HG02973 (cell line): ENCODE measurements around the gene MMP28.
"Not testable (repeated sequence)": the region's sequence is repeated elsewhere in the genome, so short reads cannot be mapped to it uniquely, and the experiment has no call there.

Experiments
- ATAC-seq: cut with Tn5 transposase; IDR thresholded peaks from one replicate; pipeline ENCODE4 v1.9.1; 2021; ENCODE audit warnings: moderate library complexity; ENCODE audit not compliant: unreplicated experiment

The MMP28 gene

DNA sequence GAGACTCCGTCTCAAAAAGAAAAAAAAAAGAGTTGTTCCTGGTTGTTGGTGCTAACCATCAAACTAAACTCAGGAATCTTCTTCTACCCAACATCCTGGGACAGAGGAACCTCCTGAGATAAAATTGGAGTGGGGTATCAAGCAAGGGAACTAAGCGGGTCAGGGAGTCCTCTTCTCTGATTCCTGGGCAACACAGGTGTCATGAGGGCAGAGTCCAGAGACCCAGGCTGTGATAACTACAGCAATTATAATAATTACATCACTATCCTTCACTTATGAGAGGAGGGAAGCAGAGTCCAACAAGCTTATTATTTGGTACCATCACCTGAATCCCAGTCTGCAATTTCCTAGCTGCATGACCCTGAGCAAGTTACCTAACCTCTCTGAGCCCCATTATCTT is 26.6 kb downstream of the MMP28 start:
- ATAC-seq, result no peak

DNA sequence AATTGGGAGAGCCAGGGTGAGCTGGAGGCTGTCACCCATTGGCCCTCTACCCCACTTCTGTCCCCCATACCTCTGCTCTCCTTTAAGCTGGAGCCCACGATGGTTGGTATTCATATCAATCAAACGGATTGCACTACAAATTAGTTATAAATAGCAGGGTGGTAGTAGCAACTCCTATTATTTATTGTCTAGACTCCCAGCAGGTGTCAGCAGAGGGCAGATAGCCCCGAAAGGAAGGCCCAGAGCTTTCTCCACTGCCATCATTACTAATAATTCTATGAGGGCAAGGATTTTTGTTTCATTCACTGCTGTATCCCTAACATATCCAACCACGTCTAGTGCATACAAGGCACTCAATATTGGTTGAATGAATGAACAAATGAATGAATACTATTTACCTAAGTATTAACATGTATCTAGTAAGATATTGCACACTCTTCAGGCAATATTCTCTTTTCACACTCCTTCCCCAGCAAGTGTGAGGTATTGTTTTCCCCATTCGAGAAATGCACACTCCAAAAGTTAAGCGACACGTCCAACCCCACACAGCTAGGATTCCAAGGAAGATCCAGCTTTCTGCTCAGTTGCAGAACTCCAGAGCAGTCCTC is 28.4 kb downstream of the MMP28 start:
- ATAC-seq, result no peak

DNA sequence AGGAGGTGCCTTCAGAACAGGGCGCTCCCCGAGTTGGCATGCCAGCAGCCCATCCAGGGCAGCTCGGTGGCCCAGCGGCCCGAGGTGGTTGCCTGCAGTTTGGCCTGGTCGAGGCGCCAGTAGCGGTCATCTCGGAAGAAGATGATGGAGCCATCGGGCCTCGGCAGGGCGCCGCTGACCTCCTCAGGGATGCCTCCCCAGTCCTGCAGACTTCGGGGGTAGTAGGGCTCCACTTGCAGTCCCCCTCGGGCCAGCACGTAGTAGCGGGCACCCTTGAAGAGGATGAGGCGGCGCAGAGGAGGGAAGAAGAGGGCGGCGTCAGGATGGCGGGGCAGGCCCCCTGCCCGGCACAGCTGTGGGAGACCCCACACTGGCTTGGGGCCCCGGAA is 29.0 kb downstream of the MMP28 start:
- ATAC-seq, result no peak

GRCh38 chr17:35765756-35766488 is 29.5 kb downstream of the MMP28 start:
- ATAC-seq, result no peak

GRCh38 chr17:35765086-35765710 is 30.2 kb downstream of the MMP28 start:
- no peak for ATAC-seq

- peak; percentile 80 for ATAC-seq
Measured at GRCh38 chr17:35764123-35764991, 31.1 kb downstream of the MMP28 start.

GRCh38 chr17:35763767-35764122 is 31.7 kb downstream of the MMP28 start:
- ATAC-seq, result no peak

DNA sequence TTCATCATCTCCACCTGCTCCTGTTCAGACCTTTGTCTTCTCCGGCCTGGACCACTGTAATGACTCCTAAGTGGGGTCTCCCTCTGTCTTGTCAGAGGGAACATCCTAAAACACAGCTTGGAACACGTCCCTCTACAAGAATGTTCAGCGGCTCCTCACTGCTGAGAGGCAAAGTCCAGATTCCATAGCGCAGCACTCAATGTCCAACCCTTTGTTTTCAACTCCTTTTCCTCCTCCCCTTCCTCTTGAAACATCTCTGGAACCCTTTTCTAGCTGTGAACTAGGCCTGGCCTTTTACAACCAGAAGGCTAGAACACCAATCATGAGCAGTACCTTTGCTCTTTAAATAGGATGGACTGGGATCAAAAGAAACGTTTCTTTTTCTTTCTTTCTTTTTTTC is 33.8 kb downstream of the MMP28 start:
- no peak for ATAC-seq

- ATAC-seq, result no peak
Measured at GRCh38 chr17:35760587-35760986, 34.9 kb downstream of the MMP28 start, which contains the start of gene C17orf50. C17orf50 (plus strand) TSS chr17:35760887; CDS start chr17:35760942, 55 bp downstream.

GRCh38 chr17:35757243-35757642 is 38.2 kb downstream of the MMP28 start:
- ATAC-seq, result no peak

DNA sequence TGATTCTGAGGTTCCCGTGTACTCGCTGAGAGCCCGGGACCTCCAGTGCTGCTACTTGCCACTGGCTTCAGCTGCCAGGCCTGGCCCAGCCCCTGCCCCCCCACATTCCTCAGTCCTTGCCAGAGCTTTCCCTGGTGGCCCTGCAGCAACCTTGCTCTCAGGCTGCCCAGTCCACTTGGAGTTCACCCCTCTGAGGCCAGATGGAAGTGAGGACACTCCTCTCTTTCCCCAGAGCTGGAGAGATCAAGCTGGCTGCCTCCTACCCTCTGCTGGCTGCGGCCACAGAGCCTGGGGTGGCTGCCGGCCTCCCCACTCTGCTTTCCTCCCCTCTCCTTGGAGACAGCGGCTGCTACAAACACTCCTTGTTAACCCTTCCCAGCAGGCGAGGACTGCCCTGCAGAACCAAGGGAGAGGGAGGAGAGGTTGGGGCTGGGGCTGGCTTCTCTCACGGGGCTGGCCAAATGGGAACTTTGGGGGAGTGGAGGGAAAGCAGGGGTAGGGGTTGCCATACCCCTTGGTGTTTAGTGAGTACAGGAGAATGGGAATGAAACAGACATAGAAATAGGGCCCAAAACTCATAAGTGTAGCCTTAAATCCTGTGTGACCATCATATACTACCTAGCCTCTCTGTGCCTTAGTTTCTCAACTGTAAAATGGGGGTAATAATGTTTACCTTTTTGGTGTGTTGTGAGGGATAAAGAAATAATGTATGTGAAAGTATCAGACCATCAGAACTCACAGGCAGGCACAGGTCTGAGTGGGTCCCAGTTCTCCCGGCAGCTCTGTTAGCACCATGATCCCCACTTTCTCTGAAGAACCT is 42.3 kb downstream of the MMP28 start, which contains the start of gene GAS2L2:
Gene GAS2L2, minus strand, starts transcription at position 295 of the 820 bp plus-strand sequence. CDS start 389 bp downstream, outside the sequence.
- ATAC-seq, result no peak

DNA sequence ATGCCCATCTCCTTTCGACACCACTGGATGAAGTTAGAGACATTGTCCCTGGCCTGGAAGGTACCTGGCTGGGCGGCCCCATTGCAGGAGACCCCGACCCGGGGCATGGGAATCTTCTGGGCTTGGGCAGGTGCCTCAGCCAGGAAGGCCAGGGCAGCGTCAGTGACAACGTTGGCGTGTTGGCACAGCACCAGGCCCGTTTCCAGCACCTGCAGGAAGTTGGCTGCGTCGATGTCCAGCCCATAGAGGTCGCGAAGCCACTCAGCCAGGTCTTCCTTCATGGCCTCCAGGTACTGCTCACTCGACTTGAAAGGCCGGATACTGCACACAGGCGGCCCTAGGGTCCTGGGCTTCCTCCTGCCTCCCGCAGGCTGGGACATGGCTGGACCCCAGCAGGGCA is 43.0 kb downstream of the MMP28 start:
- ATAC-seq, result no peak

- ATAC-seq, result not testable (repeated sequence)
Measured at GRCh38 chr17:35751541-35751940, 43.9 kb downstream of the MMP28 start.

DNA sequence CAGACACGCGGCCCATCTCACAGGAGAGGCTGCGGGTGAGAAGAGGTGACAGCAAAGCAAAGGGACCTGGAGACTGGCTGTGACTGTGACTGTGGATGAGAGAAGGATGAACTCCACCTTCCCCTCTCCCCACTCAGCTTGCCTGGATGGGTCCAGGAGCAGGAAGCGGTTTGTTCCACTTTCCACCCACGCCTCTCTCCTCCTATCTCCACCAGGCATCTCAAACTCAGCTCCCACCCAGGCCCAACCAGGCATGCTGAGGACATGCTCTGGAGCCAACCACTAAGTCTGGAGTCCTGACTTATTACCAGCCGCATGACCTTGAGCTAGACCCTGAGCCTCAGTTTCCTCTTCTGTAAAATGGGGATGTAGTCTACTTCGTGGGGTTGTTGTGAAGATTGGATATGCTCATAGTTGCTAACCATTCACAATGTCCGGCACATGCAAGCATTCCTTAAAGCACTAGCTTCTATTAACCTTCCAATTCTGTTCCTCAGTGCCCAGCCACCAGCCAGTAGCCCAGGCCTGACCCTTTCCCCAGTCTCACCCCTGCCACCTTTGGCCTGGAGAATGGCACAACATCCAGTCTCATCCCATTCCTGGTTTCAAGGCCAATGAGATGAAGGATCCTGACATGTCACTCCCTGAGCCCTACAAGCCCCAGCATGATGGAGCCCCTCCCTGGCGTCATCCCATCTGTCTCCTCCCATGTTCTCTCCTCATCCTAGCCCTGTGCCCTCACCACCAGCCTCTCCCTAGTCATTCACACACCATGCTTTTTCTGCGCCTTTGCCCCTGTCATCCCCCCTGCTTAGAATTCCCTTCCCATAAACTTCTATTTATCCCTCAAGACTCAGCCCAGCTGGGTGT is 44.7 kb downstream of the MMP28 start:
- no peak for ATAC-seq

DNA sequence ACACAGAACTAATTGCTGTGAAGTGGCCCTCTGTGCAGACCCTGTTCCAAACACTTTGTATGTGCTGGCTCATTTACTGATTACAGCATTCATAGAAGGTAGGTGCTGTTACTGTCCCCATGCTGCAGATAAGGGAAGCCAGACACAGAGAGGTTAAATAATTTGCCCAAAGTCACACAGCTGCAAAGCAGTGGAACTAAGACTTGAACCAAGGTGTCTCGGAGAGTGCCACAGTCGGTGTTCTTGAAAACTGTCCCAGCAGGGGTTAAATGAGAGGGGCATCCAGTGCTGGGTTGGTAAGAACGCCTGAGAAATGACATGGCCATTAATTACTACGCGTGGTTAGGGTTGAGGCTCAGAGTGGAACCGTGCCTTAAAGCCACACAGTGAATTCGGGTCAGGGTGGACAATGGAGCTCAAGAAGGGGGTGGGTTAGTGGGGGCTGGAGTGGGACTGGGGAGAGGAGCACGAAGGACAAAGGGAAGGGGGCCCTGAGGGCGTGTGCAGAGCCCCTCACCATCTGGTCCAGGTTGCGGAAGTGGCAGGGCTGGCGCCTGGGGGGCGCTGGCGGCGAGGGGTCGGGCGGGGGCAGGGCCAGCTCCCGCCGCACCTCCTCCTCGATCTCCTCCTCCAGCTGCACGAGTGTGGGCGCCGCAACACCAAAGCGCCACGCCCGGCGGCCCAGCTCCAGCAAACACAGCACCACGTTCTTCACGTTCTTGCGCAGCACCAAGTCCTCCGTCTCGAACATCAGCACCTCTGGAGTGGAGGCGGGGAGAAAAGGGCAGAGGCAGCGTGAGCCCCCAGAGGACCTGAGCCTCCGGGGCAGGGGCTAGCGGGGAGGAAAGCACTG is 45.7 kb downstream of the MMP28 start:
- ATAC-seq, result no peak

DNA sequence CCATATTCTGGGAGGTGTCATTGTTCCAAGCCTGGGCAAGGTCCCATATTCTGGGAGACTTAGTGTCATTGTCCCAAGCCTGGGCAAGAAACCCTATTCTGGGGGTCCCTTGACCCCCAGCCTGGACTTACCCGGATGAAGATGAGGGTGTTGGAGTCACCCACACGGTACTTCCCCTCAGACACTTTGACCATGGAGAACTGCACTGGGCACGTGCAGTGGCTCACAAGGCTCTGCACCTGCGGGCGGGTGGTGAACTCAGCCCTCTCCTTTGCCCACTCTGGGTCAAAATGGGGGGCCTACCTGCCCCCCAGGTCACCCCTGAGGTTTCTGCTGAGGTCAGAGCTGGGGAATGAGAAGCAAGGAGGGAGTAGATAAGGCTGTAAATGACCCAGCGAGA is 46.5 kb downstream of the MMP28 start:
- no peak for ATAC-seq

DNA sequence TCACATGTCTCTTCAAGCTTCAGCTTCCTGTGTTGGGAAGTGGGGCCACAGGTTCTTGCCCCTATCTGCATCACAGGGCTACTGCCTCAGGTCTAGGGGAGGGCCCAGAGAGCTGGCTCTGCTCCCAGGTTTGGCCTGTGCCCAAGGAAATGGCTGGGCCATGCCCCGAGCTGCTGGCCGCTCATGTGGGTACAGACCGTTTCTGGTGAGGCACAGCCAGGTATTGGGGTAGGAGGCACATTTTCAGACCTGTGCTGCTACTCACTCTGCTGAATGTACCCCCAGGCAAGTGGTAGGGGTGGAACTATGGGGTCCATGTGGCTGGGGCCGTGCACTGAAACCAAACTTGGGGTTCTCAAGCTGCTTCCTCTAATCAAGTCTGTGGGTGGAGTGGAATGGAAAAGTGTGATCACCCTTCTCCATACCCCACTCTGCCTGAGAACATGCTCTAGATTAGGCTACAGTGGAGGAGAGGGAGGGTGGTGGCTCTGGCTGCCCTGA is 47.0 kb downstream of the MMP28 start:
- no peak for ATAC-seq

- no peak for ATAC-seq
Measured at GRCh38 chr17:35747540-35748017, 47.9 kb downstream of the MMP28 start.
